Endodermal cell (in vitro differentiated cells): ENCODE data around the gene ST7. TPM values are rescaled to one million over a fixed set of nuclear protein-coding genes. Genes with fewer than 3 reads are reported as not detected.

ENCODE experiments used
- DNase-seq: peaks from one replicate; pipeline ENCODE4 v3.0.0-alpha.2; 2017
- H3K27ac ChIP-seq: 2 replicates; pipeline ENCODE4 v1.5.1; 2013; ENCODE audit warnings: mild to moderate bottlenecking, low read depth, low read length, moderate library complexity
- H3K27me3 ChIP-seq: 2 replicates; pipeline ENCODE4 v1.6.1; 2013; ENCODE audit warnings: mild to moderate bottlenecking, low read length, moderate library complexity; ENCODE audit not compliant: insufficient read depth, control insufficient read depth, poor library complexity, severe bottlenecking
- H3K36me3 ChIP-seq: 2 replicates; pipeline ENCODE4 v1.7.0; 2013; ENCODE audit warnings: mild to moderate bottlenecking, low read length, moderate library complexity; ENCODE audit not compliant: control insufficient read depth, insufficient read depth
- H3K4me1 ChIP-seq: one replicate; pipeline ENCODE4 v1.7.0; 2013; ENCODE audit warnings: low read length; ENCODE audit not compliant: control insufficient read depth, insufficient read depth
- H3K4me3 ChIP-seq: 2 replicates; pipeline ENCODE4 v1.5.1; 2013; ENCODE audit warnings: mild to moderate bottlenecking, low read length, moderate library complexity
- H3K9ac ChIP-seq: 2 replicates; pipeline ENCODE4 v1.6.1; 2013; ENCODE audit warnings: mild to moderate bottlenecking, low read length, moderate library complexity; ENCODE audit not compliant: poor library complexity, severe bottlenecking; ENCODE audit errors: extremely low read depth
- H3K9me3 ChIP-seq: 2 replicates; pipeline ENCODE4 v1.6.1; 2013; ENCODE audit warnings: mild to moderate bottlenecking, low read length, moderate library complexity; ENCODE audit not compliant: control insufficient read depth
- H3K27ac Mint-ChIP-seq: 2 replicates; pipeline ENCODE4 v1.8.0; 2020; ENCODE audit warnings: mixed read lengths
- H3K27me3 Mint-ChIP-seq: 2 replicates; pipeline ENCODE4 v1.8.0; 2021; ENCODE audit warnings: mild to moderate bottlenecking, mixed read lengths; ENCODE audit not compliant: insufficient read depth
- H3K36me3 Mint-ChIP-seq: 2 replicates; pipeline ENCODE4 v1.8.0; 2020; ENCODE audit warnings: low read depth, mixed read lengths
- H3K4me1 Mint-ChIP-seq: 2 replicates; pipeline ENCODE4 v1.8.0; 2020; ENCODE audit warnings: mixed read lengths
- H3K4me3 Mint-ChIP-seq: 2 replicates; pipeline ENCODE4 v1.8.0; 2020; ENCODE audit warnings: mild to moderate bottlenecking, moderate library complexity, mixed read lengths
- H3K9me3 Mint-ChIP-seq: 2 replicates; pipeline ENCODE4 v1.8.0; 2020; ENCODE audit warnings: mild to moderate bottlenecking, mixed read lengths
- CTCF ChIP-seq: fragments of 200-600 bp; sonication (generic); conservative IDR thresholded peaks from 2 replicates; pipeline ENCODE4 v1.5.0; 2021; ENCODE audit warnings: antibody characterized with exemption, mild to moderate bottlenecking
- WGBS, 2 experiments: methylation state at CpG; one replicate each; pipeline versions ENCODE4 v1.1.5 to v1.1.7; 2013; ENCODE audit warnings: missing lambda C conversion rate in 2 of 2, mixed read lengths in 1 of 2; ENCODE audit not compliant: insufficient coverage in 1 of 2, insufficient read length in 1 of 2; 5-methylcytosine and 5-hydroxymethylcytosine counted together
- total RNA-seq, 2 donors: library from RNA; stranded (reverse); fragmentation: NEBNext Ultra II Directional in 1 of 2; extraction: Animal tissue kit (Norgen Biotek cat#: 25700) in 1 of 2; gene quantifications; 2 replicates in 1 of 2; 3 replicates in 1 of 2; pipeline ENCODE4 v1.2.1, GENCODE V29; 2021

Gene ST7
- total RNA-seq, 2 donors from 2014 or later, result 6.4 to 8.9 TPM

GRCh38 chr7:116977172-116977571 is 23.9 kb downstream of the ST7 start:
- H3K4me1 Mint-ChIP-seq, result peaks cover 2% of the 10 kb centered on the region
- Histone ChIP-seq H3K4me3 (no peak overlapping the region), H3K27ac (no peak overlapping the region), H3K4me1 (no peaks in the 10 kb centered on the region), H3K9me3 (no peaks in the 10 kb centered on the region), H3K36me3 (no peaks in the 10 kb centered on the region), H3K27me3 (peaks cover 62% of the 10 kb centered on the region), H3K9ac (no peak overlapping the region)
- H3K36me3 Mint-ChIP-seq, result peaks cover 2% of the 10 kb centered on the region
- WGBS, 2 experiments, result no CpG with 5 or more reads among the region's 1 CpG
- no peak overlapping the region for H3K4me3 Mint-ChIP-seq
- no peak for DNase-seq
- TF ChIP-seq CTCF, result no peak
- no peak overlapping the region for H3K27ac Mint-ChIP-seq
- peaks cover 6% of the 10 kb centered on the region for H3K9me3 Mint-ChIP-seq
- H3K27me3 Mint-ChIP-seq, result peaks cover 56% of the 10 kb centered on the region

GRCh38 chr7:116978006-116978405 is 24.7 kb downstream of the ST7 start:
- no peak for DNase-seq
- peaks cover 6% of the 10 kb centered on the region for H3K9me3 Mint-ChIP-seq
- H3K4me3 Mint-ChIP-seq, result no peak overlapping the region
- Histone ChIP-seq H3K4me1 (no peaks in the 10 kb centered on the region), H3K36me3 (no peaks in the 10 kb centered on the region), H3K27ac (no peak overlapping the region), H3K27me3 (peaks cover 59% of the 10 kb centered on the region), H3K9ac (no peak overlapping the region), H3K4me3 (no peak overlapping the region), H3K9me3 (no peaks in the 10 kb centered on the region)
- TF ChIP-seq CTCF, result no peak
- no peak overlapping the region for H3K27ac Mint-ChIP-seq
- peaks cover 2% of the 10 kb centered on the region for H3K4me1 Mint-ChIP-seq
- H3K27me3 Mint-ChIP-seq, result peaks cover 55% of the 10 kb centered on the region
- H3K36me3 Mint-ChIP-seq, result peaks cover 2% of the 10 kb centered on the region
- 100% methylated on average over 1 of the region's 1 CpG; no CpG with 5 or more reads in 1 of the 2 experiments for WGBS, 2 experiments

- TF ChIP-seq CTCF, result no peak
- Histone ChIP-seq H3K27me3 (peaks cover 71% of the 10 kb centered on the region), H3K27ac (no peak overlapping the region), H3K9ac (no peak overlapping the region), H3K9me3 (no peaks in the 10 kb centered on the region), H3K4me1 (no peaks in the 10 kb centered on the region), H3K4me3 (no peak overlapping the region), H3K36me3 (no peaks in the 10 kb centered on the region)
- no peak for DNase-seq
- Mint-ChIP-seq H3K27ac (no peak overlapping the region), H3K4me1 (peaks cover 2% of the 10 kb centered on the region), H3K36me3 (peaks cover 2% of the 10 kb centered on the region), H3K9me3 (peaks cover 6% of the 10 kb centered on the region), H3K4me3 (no peak overlapping the region), H3K27me3 (peaks cover 63% of the 10 kb centered on the region)
- 87 to 90% methylated on average over 3 of the region's 3 CpGs for WGBS, 2 experiments
Measured at GRCh38 chr7:116979430-116979829, 26.1 kb downstream of the ST7 start.
